Mucosa of stomach (tissue), 1 donor: ENCODE data around the gene ABCC12.

Source experiments
- H3K27me3 ChIP-seq: one replicate; pipeline ENCODE4 v1.7.0; 2013; ENCODE audit warnings: mild to moderate bottlenecking, low read length; ENCODE audit not compliant: control insufficient read depth, insufficient read depth
- H3K36me3 ChIP-seq: one replicate; pipeline ENCODE4 v1.7.0; 2013; ENCODE audit warnings: low read length; ENCODE audit not compliant: control insufficient read depth, insufficient read depth
- H3K4me1 ChIP-seq: one replicate; pipeline ENCODE4 v1.7.0; 2013; ENCODE audit warnings: mild to moderate bottlenecking, low read length; ENCODE audit not compliant: control insufficient read depth, insufficient read depth
- H3K4me3 ChIP-seq: one replicate; pipeline ENCODE4 v1.7.0; 2013; ENCODE audit warnings: low read length
- H3K9ac ChIP-seq: one replicate; pipeline ENCODE4 v1.7.0; 2013; ENCODE audit warnings: mild to moderate bottlenecking, low read length, moderate library complexity
- H3K9me3 ChIP-seq: one replicate; pipeline ENCODE4 v1.7.0; 2013; ENCODE audit warnings: mild to moderate bottlenecking, low read length, moderate library complexity; ENCODE audit not compliant: control insufficient read depth
- donor health status: Pancreatic carcinoma.

Gene ABCC12

DNA sequence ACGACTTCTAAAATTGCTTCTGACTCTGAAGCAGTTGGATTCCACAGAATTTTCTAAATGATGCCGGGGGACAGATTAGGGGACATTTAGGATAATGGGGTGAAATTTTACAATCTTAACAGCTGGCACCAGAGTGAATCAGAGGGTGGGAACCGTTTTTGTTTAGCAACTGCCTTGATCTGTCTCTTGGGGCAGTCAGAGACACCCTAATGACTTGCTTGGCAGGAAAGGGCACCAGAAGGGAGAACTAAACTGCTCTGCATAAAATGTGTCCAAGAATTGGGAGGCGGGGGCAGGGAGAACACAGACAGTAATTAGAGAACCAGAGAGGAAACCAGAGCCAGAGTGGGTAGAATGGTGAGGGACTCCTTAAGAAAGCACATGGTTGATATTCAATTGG lies 6.1 kb upstream of the ABCC12 start:
- no peak overlapping the region for H3K4me3 ChIP-seq
- no peaks in the 10 kb centered on the region for H3K9me3 ChIP-seq
- H3K27me3 ChIP-seq, result no peaks in the 10 kb centered on the region
- no peak overlapping the region for H3K9ac ChIP-seq
- peaks cover 10% of the 10 kb centered on the region for H3K4me1 ChIP-seq
- no peaks in the 10 kb centered on the region for H3K36me3 ChIP-seq

DNA sequence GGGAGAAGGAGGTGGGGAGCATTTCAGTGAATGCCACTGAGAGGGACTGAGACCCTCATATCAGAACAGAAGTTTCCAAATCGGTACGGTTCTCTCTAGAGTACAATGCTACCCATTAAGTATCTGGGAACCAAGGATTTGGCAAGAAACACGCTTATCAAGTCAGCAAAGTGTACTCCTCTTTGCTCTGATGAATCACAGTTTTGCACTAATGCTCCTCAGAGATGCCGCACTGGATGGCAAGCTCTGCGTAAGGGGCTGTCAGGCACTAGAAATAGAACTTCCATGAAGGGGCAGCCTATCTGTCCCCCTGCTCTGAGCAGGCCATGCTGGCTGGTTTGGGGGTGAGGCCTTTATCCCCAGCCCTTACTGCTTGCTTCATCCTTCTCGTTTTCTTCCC lies 4.8 kb upstream of the ABCC12 start:
- Histone ChIP-seq H3K9ac (no peak overlapping the region), H3K4me1 (peaks cover 10% of the 10 kb centered on the region), H3K36me3 (no peaks in the 10 kb centered on the region), H3K9me3 (no peaks in the 10 kb centered on the region), H3K27me3 (peaks cover 5% of the 10 kb centered on the region), H3K4me3 (no peak overlapping the region)

- no peak overlapping the region for H3K9ac ChIP-seq
- no peak overlapping the region for H3K4me3 ChIP-seq
- no peaks in the 10 kb centered on the region for H3K36me3 ChIP-seq
- H3K9me3 ChIP-seq, result no peaks in the 10 kb centered on the region
- H3K4me1 ChIP-seq, result no peaks in the 10 kb centered on the region
- peaks cover 10% of the 10 kb centered on the region for H3K27me3 ChIP-seq
Observed at GRCh38 chr16:48158296-48158695, 2.5 kb upstream of the ABCC12 start.

DNA sequence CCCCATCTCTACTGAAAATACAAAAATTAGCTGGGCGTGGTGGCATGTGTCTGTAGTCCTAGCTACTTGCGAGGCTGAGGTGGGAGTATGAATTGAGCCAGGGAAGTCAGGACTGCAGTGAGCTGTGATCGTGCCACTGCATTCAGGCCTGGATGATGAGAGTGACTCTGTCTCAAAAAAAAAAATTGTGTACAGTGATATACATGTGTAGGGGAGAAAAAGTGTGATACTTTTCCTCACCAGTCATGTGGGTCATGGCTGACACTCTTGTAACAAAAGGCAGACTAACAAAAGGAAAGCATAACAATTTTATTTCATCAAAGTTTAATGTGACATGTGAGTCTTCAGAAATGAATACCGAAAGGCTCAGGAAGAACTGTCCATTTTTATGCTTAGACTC lies 2.0 kb upstream of the ABCC12 start:
- peaks cover 10% of the 10 kb centered on the region for H3K27me3 ChIP-seq
- H3K4me1 ChIP-seq, result no peaks in the 10 kb centered on the region
- no peak overlapping the region for H3K4me3 ChIP-seq
- H3K36me3 ChIP-seq, result no peaks in the 10 kb centered on the region
- no peak overlapping the region for H3K9ac ChIP-seq
- no peaks in the 10 kb centered on the region for H3K9me3 ChIP-seq

DNA sequence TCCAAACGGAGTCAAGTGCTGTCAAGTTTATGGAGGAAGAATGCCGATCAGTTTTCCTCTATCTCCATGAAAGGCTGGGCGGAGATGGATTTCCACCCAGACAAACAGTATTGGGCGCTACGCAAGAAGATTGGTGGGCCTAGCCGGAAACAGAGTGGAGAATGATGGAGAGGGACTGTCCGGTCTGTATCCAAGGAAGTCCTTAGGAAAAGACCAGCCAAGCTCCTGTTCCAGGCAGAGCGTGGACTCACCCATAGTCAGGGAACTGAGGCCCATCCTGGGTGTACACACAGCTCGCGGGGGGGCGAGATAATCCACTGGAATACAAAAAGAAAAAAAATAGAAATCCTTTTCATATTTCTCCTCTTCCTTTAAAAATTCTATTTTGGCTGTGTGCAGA lies 1.5 kb upstream of the ABCC12 start:
- H3K4me3 ChIP-seq, result no peak overlapping the region
- no peaks in the 10 kb centered on the region for H3K9me3 ChIP-seq
- H3K9ac ChIP-seq, result no peak overlapping the region
- H3K36me3 ChIP-seq, result no peaks in the 10 kb centered on the region
- peaks cover 10% of the 10 kb centered on the region for H3K27me3 ChIP-seq
- H3K4me1 ChIP-seq, result no peaks in the 10 kb centered on the region

- Histone ChIP-seq H3K9me3 (no peaks in the 10 kb centered on the region), H3K36me3 (no peaks in the 10 kb centered on the region), H3K4me1 (no peaks in the 10 kb centered on the region), H3K9ac (no peak overlapping the region), H3K4me3 (no peak overlapping the region), H3K27me3 (peaks cover 10% of the 10 kb centered on the region)
Observed at GRCh38 chr16:48156790-48157209, 1.0 kb upstream of the ABCC12 start.

- Histone ChIP-seq H3K4me3 (no peak overlapping the region), H3K9me3 (no peaks in the 10 kb centered on the region), H3K36me3 (no peaks in the 10 kb centered on the region), H3K9ac (no peak overlapping the region), H3K27me3 (peaks cover 10% of the 10 kb centered on the region), H3K4me1 (no peaks in the 10 kb centered on the region)
Observed at GRCh38 chr16:48153774-48154173, 2.0 kb downstream of the ABCC12 start.

- Histone ChIP-seq H3K4me1 (no peaks in the 10 kb centered on the region), H3K9me3 (no peaks in the 10 kb centered on the region), H3K9ac (no peak overlapping the region), H3K27me3 (peaks cover 10% of the 10 kb centered on the region), H3K4me3 (no peak overlapping the region), H3K36me3 (no peaks in the 10 kb centered on the region)
Observed at GRCh38 chr16:48152226-48152625, 3.6 kb downstream of the ABCC12 start.

DNA sequence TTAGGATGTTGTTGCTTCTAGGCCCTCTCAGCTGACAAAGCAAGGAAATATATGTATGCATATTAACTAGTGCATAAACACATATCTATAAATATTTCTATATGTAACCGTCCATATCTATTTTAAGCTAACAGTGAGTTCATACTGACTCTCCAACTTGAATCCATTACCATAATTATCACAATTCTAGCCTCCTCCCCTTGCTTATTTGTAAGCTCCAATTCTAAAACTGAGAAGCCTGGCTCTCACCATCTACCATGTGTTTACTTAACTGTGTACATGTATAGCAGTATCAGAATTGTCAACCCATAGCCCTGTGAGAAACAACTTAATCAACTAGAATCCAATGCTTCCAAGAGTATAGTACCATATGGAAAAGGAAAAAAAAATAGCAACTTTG lies 5.1 kb downstream of the ABCC12 start:
- Histone ChIP-seq H3K9ac (no peak overlapping the region), H3K4me1 (no peaks in the 10 kb centered on the region), H3K9me3 (no peaks in the 10 kb centered on the region), H3K36me3 (no peaks in the 10 kb centered on the region), H3K27me3 (peaks cover 6% of the 10 kb centered on the region), H3K4me3 (no peak overlapping the region)

- Histone ChIP-seq H3K4me3 (no peak overlapping the region), H3K27me3 (no peaks in the 10 kb centered on the region), H3K9ac (no peak overlapping the region), H3K36me3 (no peaks in the 10 kb centered on the region), H3K9me3 (no peaks in the 10 kb centered on the region), H3K4me1 (no peaks in the 10 kb centered on the region)
Observed at GRCh38 chr16:48146710-48147109, 9.1 kb downstream of the ABCC12 start.

DNA sequence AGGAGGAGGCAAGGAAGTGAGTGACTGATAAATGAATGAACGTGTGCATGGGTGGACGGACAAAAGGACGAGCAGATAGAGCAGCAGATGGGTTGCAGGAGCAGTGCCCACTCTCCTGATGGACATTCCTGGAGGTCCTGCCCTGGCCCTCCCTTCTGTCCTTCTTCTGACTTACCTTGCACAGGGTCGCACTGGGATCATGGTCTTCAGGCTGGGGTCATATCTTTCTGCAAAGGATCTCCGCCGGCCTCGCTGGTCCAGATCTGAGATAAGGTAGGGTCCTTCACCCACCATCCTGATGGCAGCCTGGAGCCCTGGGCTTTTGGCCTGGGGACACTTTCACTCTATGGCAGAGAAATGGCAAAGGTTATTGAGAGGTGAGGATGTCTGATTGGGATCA lies 9.7 kb downstream of the ABCC12 start:
- no peak overlapping the region for H3K9ac ChIP-seq
- no peaks in the 10 kb centered on the region for H3K9me3 ChIP-seq
- H3K36me3 ChIP-seq, result no peaks in the 10 kb centered on the region
- no peak overlapping the region for H3K4me3 ChIP-seq
- H3K4me1 ChIP-seq, result no peaks in the 10 kb centered on the region
- H3K27me3 ChIP-seq, result no peaks in the 10 kb centered on the region

GRCh38 chr16:48143812-48144368 lies 11.9 kb downstream of the ABCC12 start:
- Histone ChIP-seq H3K27me3 (no peaks in the 10 kb centered on the region), H3K9ac (no peak overlapping the region), H3K9me3 (no peaks in the 10 kb centered on the region), H3K36me3 (no peaks in the 10 kb centered on the region), H3K4me3 (no peak overlapping the region), H3K4me1 (no peaks in the 10 kb centered on the region)

DNA sequence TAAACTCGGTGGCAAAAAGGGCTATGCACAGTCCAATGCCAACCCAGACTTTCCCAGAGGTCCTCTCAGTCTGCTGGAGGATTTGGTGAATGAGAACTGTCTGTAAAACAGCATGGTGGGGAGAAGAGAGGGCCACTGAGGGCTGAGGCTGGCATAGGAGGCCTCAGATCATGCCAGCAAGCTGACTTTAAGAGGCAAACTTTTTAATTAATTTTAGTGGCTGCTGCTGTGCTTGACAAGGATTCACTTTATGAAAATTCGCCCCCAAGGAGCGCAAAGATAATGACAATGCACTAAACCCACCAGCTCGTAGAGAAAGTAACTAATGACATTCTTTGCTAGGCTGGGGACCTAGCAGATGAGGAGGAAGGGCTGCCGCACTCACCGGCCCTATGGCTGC lies 15.0 kb downstream of the ABCC12 start:
- H3K4me1 ChIP-seq, result no peaks in the 10 kb centered on the region
- H3K9me3 ChIP-seq, result no peaks in the 10 kb centered on the region
- no peak overlapping the region for H3K4me3 ChIP-seq
- no peak overlapping the region for H3K9ac ChIP-seq
- no peaks in the 10 kb centered on the region for H3K36me3 ChIP-seq
- no peaks in the 10 kb centered on the region for H3K27me3 ChIP-seq
